ENCODE data around the gene ABCC4.

Gene ABCC4

GRCh38 chr13:95317039-95317989 lies 16.1 kb upstream of the ABCC4 start:
- no peak overlapping the region for H3K4me3 ChIP-seq (ENCODE audit: control insufficient read depth in 1 of 7, extremely low read depth in 1 of 7, insufficient read depth in 4 of 7, low read depth in 2 of 7, low read length in 6 of 7)
- H3K4me1 ChIP-seq (ENCODE audit: control extremely low read depth in 1 of 4, control insufficient read depth in 4 of 4, insufficient read depth in 4 of 4, low read length in 3 of 4) = no peaks in the 10 kb centered on the region
- H3K36me3 ChIP-seq (ENCODE audit: control insufficient read depth in 4 of 4, insufficient read depth in 4 of 4, low read length in 3 of 4) = no peaks in the 10 kb centered on the region
- CTCF ChIA-PET = interaction anchor here (0.6 to 0.9 kb wide), 3 partner anchors 9 to 43 kb away, joined by 3 to 5 read pairs (median 3); no protein-coding TSS in a partner anchor
- H3K27ac ChIP-seq (ENCODE audit: insufficient read depth in 1 of 2, low read depth in 1 of 2, low read length in 2 of 2, poor library complexity in 1 of 2, severe bottlenecking in 2 of 2) = no peak overlapping the region
- WGBS (ENCODE audit: insufficient coverage) = 95% methylated on average over 8 of the region's 12 CpGs
- no peaks in the 10 kb centered on the region for H3K27me3 ChIP-seq (replicated peaks in 2 of 5; ENCODE audit: control insufficient read depth in 4 of 5, insufficient read depth in 5 of 5, low read length in 4 of 5)
- POLR2A ChIA-PET = no interaction called here
- DNase-seq = no peak
- peaks cover 0 to 3% (median 0%) of the 10 kb centered on the region in 5 experiments for H3K9me3 ChIP-seq (ENCODE audit: control extremely low read depth in 1 of 5, control insufficient read depth in 4 of 5, insufficient read depth in 2 of 5, low read depth in 1 of 5, low read length in 4 of 5)

GRCh38 chr13:95315752-95316151 lies 14.5 kb upstream of the ABCC4 start:
- Histone ChIP-seq H3K4me3 (ENCODE audit: control insufficient read depth in 1 of 7, extremely low read depth in 1 of 7, insufficient read depth in 4 of 7, low read depth in 2 of 7, low read length in 6 of 7) (no peak overlapping the region), H3K27ac (ENCODE audit: insufficient read depth in 1 of 2, low read depth in 1 of 2, low read length in 2 of 2, poor library complexity in 1 of 2, severe bottlenecking in 2 of 2) (no peak overlapping the region), H3K27me3 (replicated peaks in 2 of 5; ENCODE audit: control insufficient read depth in 4 of 5, insufficient read depth in 5 of 5, low read length in 4 of 5) (no peaks in the 10 kb centered on the region), H3K36me3 (ENCODE audit: control insufficient read depth in 4 of 4, insufficient read depth in 4 of 4, low read length in 3 of 4) (no peaks in the 10 kb centered on the region), H3K4me1 (ENCODE audit: control extremely low read depth in 1 of 4, control insufficient read depth in 4 of 4, insufficient read depth in 4 of 4, low read length in 3 of 4) (no peaks in the 10 kb centered on the region), H3K9me3 (ENCODE audit: control extremely low read depth in 1 of 5, control insufficient read depth in 4 of 5, insufficient read depth in 2 of 5, low read depth in 1 of 5, low read length in 4 of 5) (peaks cover 0 to 3% (median 0%) of the 10 kb centered on the region in 5 experiments)
- CTCF ChIA-PET = interaction anchor here (0.6 to 1.8 kb wide), 4 partner anchors 19 to 123 kb away, joined by 3 to 6 read pairs (median 3); no protein-coding TSS in a partner anchor
- DNase-seq = no peak
- POLR2A ChIA-PET = no interaction called here
- 100% methylated on average over 1 of the region's 3 CpGs for WGBS (ENCODE audit: insufficient coverage)

GRCh38 chr13:95307507-95307906 lies 6.3 kb upstream of the ABCC4 start:
- ChIA-PET CTCF (interaction anchor here (1.4 to 3.9 kb wide), 2 partner anchors 10 to 526 kb away, joined by 4 to 17 read pairs; no protein-coding TSS in a partner anchor), POLR2A (no interaction called here)
- WGBS (ENCODE audit: insufficient coverage) = 74% methylated on average over 3 of the region's 6 CpGs
- Histone ChIP-seq H3K36me3 (ENCODE audit: control insufficient read depth in 4 of 4, insufficient read depth in 4 of 4, low read length in 3 of 4) (no peaks in the 10 kb centered on the region), H3K4me3 (ENCODE audit: control insufficient read depth in 1 of 7, extremely low read depth in 1 of 7, insufficient read depth in 4 of 7, low read depth in 2 of 7, low read length in 6 of 7) (no peak overlapping the region), H3K4me1 (ENCODE audit: control extremely low read depth in 1 of 4, control insufficient read depth in 4 of 4, insufficient read depth in 4 of 4, low read length in 3 of 4) (peaks cover 0 to 9% (median 3%) of the 10 kb centered on the region in 4 experiments), H3K27ac (ENCODE audit: insufficient read depth in 1 of 2, low read depth in 1 of 2, low read length in 2 of 2, poor library complexity in 1 of 2, severe bottlenecking in 2 of 2) (no peak overlapping the region), H3K9me3 (ENCODE audit: control extremely low read depth in 1 of 5, control insufficient read depth in 4 of 5, insufficient read depth in 2 of 5, low read depth in 1 of 5, low read length in 4 of 5) (no peaks in the 10 kb centered on the region), H3K27me3 (replicated peaks in 2 of 5; ENCODE audit: control insufficient read depth in 4 of 5, insufficient read depth in 5 of 5, low read length in 4 of 5) (no peaks in the 10 kb centered on the region)
- no peak for DNase-seq

GRCh38 chr13:95304453-95304852 lies 3.2 kb upstream of the ABCC4 start:
- Histone ChIP-seq H3K4me3 (ENCODE audit: control insufficient read depth in 1 of 7, extremely low read depth in 1 of 7, insufficient read depth in 4 of 7, low read depth in 2 of 7, low read length in 6 of 7) (no peak overlapping the region), H3K9me3 (ENCODE audit: control extremely low read depth in 1 of 5, control insufficient read depth in 4 of 5, insufficient read depth in 2 of 5, low read depth in 1 of 5, low read length in 4 of 5) (no peaks in the 10 kb centered on the region), H3K27ac (ENCODE audit: insufficient read depth in 1 of 2, low read depth in 1 of 2, low read length in 2 of 2, poor library complexity in 1 of 2, severe bottlenecking in 2 of 2) (no peak overlapping the region), H3K36me3 (ENCODE audit: control insufficient read depth in 4 of 4, insufficient read depth in 4 of 4, low read length in 3 of 4) (no peaks in the 10 kb centered on the region), H3K4me1 (ENCODE audit: control extremely low read depth in 1 of 4, control insufficient read depth in 4 of 4, insufficient read depth in 4 of 4, low read length in 3 of 4) (peaks cover 0 to 32% (median 17%) of the 10 kb centered on the region in 4 experiments), H3K27me3 (replicated peaks in 2 of 5; ENCODE audit: control insufficient read depth in 4 of 5, insufficient read depth in 5 of 5, low read length in 4 of 5) (no peaks in the 10 kb centered on the region)
- 40% methylated on average over 1 of the region's 2 CpGs for WGBS (ENCODE audit: insufficient coverage)
- POLR2A ChIA-PET = no interaction called here
- CTCF ChIA-PET = interaction anchor here (0.9 to 21.5 kb wide), 7 partner anchors 10 to 113 kb away, joined by 3 to 298 read pairs (median 3); no protein-coding TSS in a partner anchor
- peak in 1 of 3 donors; percentile 23 for DNase-seq

GRCh38 chr13:95301968-95302393 lies 730 bp upstream of the ABCC4 start:
- H3K27ac ChIP-seq (ENCODE audit: insufficient read depth in 1 of 2, low read depth in 1 of 2, low read length in 2 of 2, poor library complexity in 1 of 2, severe bottlenecking in 2 of 2) = no peak overlapping the region

GRCh38 chr13:95300625-95301182 lies 547 bp downstream of the ABCC4 start:
- under 1% methylated on average over 41 of the region's 45 CpGs for WGBS (ENCODE audit: insufficient coverage)
- Histone ChIP-seq H3K4me1 (ENCODE audit: control extremely low read depth in 1 of 4, control insufficient read depth in 4 of 4, insufficient read depth in 4 of 4, low read length in 3 of 4) (peaks cover 0 to 37% (median 17%) of the 10 kb centered on the region in 4 experiments), H3K27ac (ENCODE audit: insufficient read depth in 1 of 2, low read depth in 1 of 2, low read length in 2 of 2, poor library complexity in 1 of 2, severe bottlenecking in 2 of 2) (peak overlapping the region in 1 of 2 experiments; percentile 29), H3K9me3 (ENCODE audit: control extremely low read depth in 1 of 5, control insufficient read depth in 4 of 5, insufficient read depth in 2 of 5, low read depth in 1 of 5, low read length in 4 of 5) (no peaks in the 10 kb centered on the region), H3K36me3 (ENCODE audit: control insufficient read depth in 4 of 4, insufficient read depth in 4 of 4, low read length in 3 of 4) (no peaks in the 10 kb centered on the region), H3K4me3 (ENCODE audit: control insufficient read depth in 1 of 7, extremely low read depth in 1 of 7, insufficient read depth in 4 of 7, low read depth in 2 of 7, low read length in 6 of 7) (peak overlapping the region; percentile 65 to 87 (median 79)), H3K27me3 (replicated peaks in 2 of 5; ENCODE audit: control insufficient read depth in 4 of 5, insufficient read depth in 5 of 5, low read length in 4 of 5) (no peaks in the 10 kb centered on the region)
- ChIA-PET POLR2A (interaction anchor here (0.5 to 0.9 kb wide), 3 partner anchors 57 to 81 kb away, joined by 3 to 5 read pairs (median 4); no protein-coding TSS in a partner anchor), CTCF (interaction anchor here (0.9 to 21.5 kb wide), 15 partner anchors 10 to 637 kb away, joined by 3 to 298 read pairs (median 4); no protein-coding TSS in a partner anchor)
- peak; percentile 62 to 73 (median 69) for DNase-seq

More at GRCh38 chr13:95301968-95302393, 730 bp upstream of the ABCC4 start:
- POLR2A ChIA-PET = interaction anchor here (0.9 kb wide), 1 partner anchor 79 kb away, joined by 5 read pairs; no protein-coding TSS in a partner anchor
- no peaks in the 10 kb centered on the region for H3K27me3 ChIP-seq (replicated peaks in 2 of 5; ENCODE audit: control insufficient read depth in 4 of 5, insufficient read depth in 5 of 5, low read length in 4 of 5)
- peak overlapping the region in 6 of 7 experiments; percentile 65 to 87 (median 80) for H3K4me3 ChIP-seq (ENCODE audit: control insufficient read depth in 1 of 7, extremely low read depth in 1 of 7, insufficient read depth in 4 of 7, low read depth in 2 of 7, low read length in 6 of 7)
- WGBS (ENCODE audit: insufficient coverage) = 21% methylated on average over 10 of the region's 13 CpGs
- H3K36me3 ChIP-seq (ENCODE audit: control insufficient read depth in 4 of 4, insufficient read depth in 4 of 4, low read length in 3 of 4) = no peaks in the 10 kb centered on the region
- H3K9me3 ChIP-seq (ENCODE audit: control extremely low read depth in 1 of 5, control insufficient read depth in 4 of 5, insufficient read depth in 2 of 5, low read depth in 1 of 5, low read length in 4 of 5) = no peaks in the 10 kb centered on the region
- peak; percentile 74 to 79 (median 74) for DNase-seq
- CTCF ChIA-PET = interaction anchor here (0.9 to 21.5 kb wide), 12 partner anchors 11 to 178 kb away, joined by 3 to 298 read pairs (median 6); no protein-coding TSS in a partner anchor
- H3K4me1 ChIP-seq (ENCODE audit: control extremely low read depth in 1 of 4, control insufficient read depth in 4 of 4, insufficient read depth in 4 of 4, low read length in 3 of 4) = peaks cover 0 to 37% (median 17%) of the 10 kb centered on the region in 4 experiments
